ENCODE measurements around the gene CFAP65.

DNA sequence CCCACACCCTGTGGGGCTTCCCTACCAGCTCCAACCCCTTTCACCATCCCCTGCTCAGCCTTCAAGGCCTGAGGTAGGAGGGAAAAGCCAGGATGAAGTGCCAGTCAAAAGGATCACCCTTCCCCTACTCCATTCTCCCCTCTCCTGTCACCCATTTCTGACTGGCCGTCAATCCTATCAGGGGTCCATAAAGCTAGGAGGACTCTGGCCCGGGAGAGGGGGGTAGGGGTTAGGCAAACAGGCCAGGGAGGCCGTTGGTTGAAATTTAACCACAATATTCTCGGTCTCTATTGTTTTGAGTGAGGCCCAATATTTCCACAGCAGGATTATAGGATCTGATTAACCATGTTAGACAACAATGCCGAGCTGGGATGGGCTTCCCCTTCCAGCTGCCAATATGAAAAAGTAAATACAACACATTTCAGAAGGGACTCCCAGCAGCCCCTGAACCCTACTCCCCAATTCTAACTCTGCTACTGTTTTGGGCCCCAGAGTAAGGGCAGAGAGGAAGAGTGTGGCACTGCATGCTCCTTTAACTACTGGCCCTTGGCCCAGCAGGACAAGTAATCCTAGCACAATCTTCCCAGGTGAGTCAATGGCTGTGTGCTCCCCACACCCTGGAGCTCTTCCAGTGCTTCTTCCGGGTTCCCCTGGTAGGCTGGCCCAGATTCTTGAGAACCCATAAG, 30.0 kb upstream of the CFAP65 start:
- TF ChIP-seq, protein P1, sequence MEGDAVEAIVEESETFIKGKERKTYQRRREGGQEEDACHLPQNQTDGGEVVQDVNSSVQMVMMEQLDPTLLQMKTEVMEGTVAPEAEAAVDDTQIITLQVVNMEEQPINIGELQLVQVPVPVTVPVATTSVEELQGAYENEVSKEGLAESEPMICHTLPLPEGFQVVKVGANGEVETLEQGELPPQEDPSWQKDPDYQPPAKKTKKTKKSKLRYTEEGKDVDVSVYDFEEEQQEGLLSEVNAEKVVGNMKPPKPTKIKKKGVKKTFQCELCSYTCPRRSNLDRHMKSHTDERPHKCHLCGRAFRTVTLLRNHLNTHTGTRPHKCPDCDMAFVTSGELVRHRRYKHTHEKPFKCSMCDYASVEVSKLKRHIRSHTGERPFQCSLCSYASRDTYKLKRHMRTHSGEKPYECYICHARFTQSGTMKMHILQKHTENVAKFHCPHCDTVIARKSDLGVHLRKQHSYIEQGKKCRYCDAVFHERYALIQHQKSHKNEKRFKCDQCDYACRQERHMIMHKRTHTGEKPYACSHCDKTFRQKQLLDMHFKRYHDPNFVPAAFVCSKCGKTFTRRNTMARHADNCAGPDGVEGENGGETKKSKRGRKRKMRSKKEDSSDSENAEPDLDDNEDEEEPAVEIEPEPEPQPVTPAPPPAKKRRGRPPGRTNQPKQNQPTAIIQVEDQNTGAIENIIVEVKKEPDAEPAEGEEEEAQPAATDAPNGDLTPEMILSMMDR (IDR thresholded peaks at IDR 0.05) = no peak
- no peak for TF ChIP-seq EP300 (IDR thresholded peaks at IDR 0.05)

All from gastroesophageal sphincter (tissue), 3 donors.